WTC11 (cell line): ENCODE data around the gene CENPE. TPM values are rescaled to one million over a fixed set of nuclear protein-coding genes. Genes with fewer than 3 reads are reported as not detected.

Experiments
- ATAC-seq: fragments of 200-7000 bp; cut with Tn5 transposase; 2 replicates; pipeline ENCODE4 v1.10.0; 2021; ENCODE audit warnings: mild to moderate bottlenecking, moderate library complexity
- CTCF ChIA-PET: fragments of 300-600 bp; sonication (Branson Sonifier 250); formaldehyde crosslinking; loops from one replicate; lab custom pipeline; 2021; ENCODE audit warnings: antibody characterized with exemption; lab: Charles Lee
- POLR2A ChIA-PET: fragments of 350-600 bp; sonication (Branson Sonifier 250); formaldehyde crosslinking; loops from one replicate; lab custom pipeline; 2021; ENCODE audit warnings: antibody characterized with exemption; lab: Charles Lee
- DNase-seq: peaks from one replicate; pipeline ENCODE4 v3.0.0; 2021; ENCODE audit warnings: low spot score
- H3K27ac Mint-ChIP-seq: 2 replicates; pipeline ENCODE4 v1.8.0; 2021; ENCODE audit warnings: mixed read lengths
- H3K27me3 Mint-ChIP-seq: 2 replicates; pipeline ENCODE4 v1.8.0; 2021; ENCODE audit warnings: low read depth, mild to moderate bottlenecking, moderate library complexity, mixed read lengths
- H3K36me3 Mint-ChIP-seq: 2 replicates; pipeline ENCODE4 v1.8.0; 2021; ENCODE audit warnings: mixed read lengths
- H3K4me1 Mint-ChIP-seq: 2 replicates; pipeline ENCODE4 v1.8.0; 2022; ENCODE audit warnings: mixed read lengths
- H3K4me3 Mint-ChIP-seq: 2 replicates; pipeline ENCODE4 v1.8.0; 2021; ENCODE audit warnings: mild to moderate bottlenecking, moderate library complexity, mixed read lengths
- H3K9me3 Mint-ChIP-seq: 2 replicates; pipeline ENCODE4 v1.8.0; 2021; ENCODE audit warnings: mixed read lengths
- AR ChIP-seq: fragments of 250-450 bp; sonication (Bioruptor Pico); IDR thresholded peaks from 2 replicates; pipeline ENCODE4 v1.9.0; 2021; ENCODE audit warnings: mild to moderate bottlenecking
- ATF1 ChIP-seq: sonication (generic); formaldehyde crosslinking; IDR thresholded peaks from 2 replicates; pipeline ENCODE4 v1.8.1; 2023; ENCODE audit warnings: mild to moderate bottlenecking, moderate library complexity, missing genetic modification reagents
- CREM ChIP-seq: sonication (generic); formaldehyde crosslinking; IDR thresholded peaks from 2 replicates; pipeline ENCODE4 v1.8.1; 2022; ENCODE audit warnings: mild to moderate bottlenecking, missing genetic modification reagents, moderate library complexity
- EMX1 ChIP-seq: fragments of 250-450 bp; sonication (Bioruptor Pico); IDR thresholded peaks from 2 replicates; pipeline ENCODE4 v1.8.0; 2021; ENCODE audit warnings: mild to moderate bottlenecking
- HMGA2 ChIP-seq: fragments of 250-450 bp; sonication (Bioruptor Pico); IDR thresholded peaks from 2 replicates; pipeline ENCODE4 v1.4.0; 2021; ENCODE audit warnings: mild to moderate bottlenecking, moderate library complexity
- MAX ChIP-seq: sonication (generic); formaldehyde crosslinking; IDR thresholded peaks from 2 replicates; pipeline ENCODE4 v1.8.0; 2022; ENCODE audit warnings: mild to moderate bottlenecking, missing genetic modification reagents
- NR1H2 ChIP-seq: sonication (generic); formaldehyde crosslinking; IDR thresholded peaks from 2 replicates; pipeline ENCODE4 v1.9.0; 2021; ENCODE audit warnings: mild to moderate bottlenecking, moderate library complexity, missing genetic modification reagents
- OVOL2 ChIP-seq: fragments of 250-450 bp; sonication (Bioruptor Pico); IDR thresholded peaks from 2 replicates; pipeline ENCODE4 v1.9.0; 2021; ENCODE audit warnings: mild to moderate bottlenecking, borderline replicate concordance
- ZBTB21 ChIP-seq: sonication (generic); formaldehyde crosslinking; IDR thresholded peaks from 2 replicates; pipeline ENCODE4 v1.8.1; 2023; ENCODE audit warnings: mild to moderate bottlenecking, missing genetic modification reagents, borderline replicate concordance
- ZMAT4 ChIP-seq: fragments of 250-450 bp; sonication (Bioruptor Pico); IDR thresholded peaks from 2 replicates; pipeline ENCODE4 v1.9.0; 2021; ENCODE audit warnings: mild to moderate bottlenecking
- ZNF423 ChIP-seq: fragments of 250-450 bp; sonication (Bioruptor Pico); IDR thresholded peaks from 2 replicates; pipeline ENCODE4 v2.1.2; 2022; ENCODE audit warnings: mild to moderate bottlenecking, moderate library complexity
- ZNF512 ChIP-seq: sonication (generic); formaldehyde crosslinking; IDR thresholded peaks from 2 replicates; pipeline ENCODE4 v1.8.1; 2022; ENCODE audit warnings: missing genetic modification reagents, borderline replicate concordance
- total RNA-seq: library from RNA; stranded (reverse); gene quantifications from 3 replicates; pipeline ENCODE4 v1.2.3, GENCODE V29; 2021
- TF ChIP-seq, protein P1 (sequence below): fragments of 250-450 bp; sonication (Bioruptor Pico); conservative IDR thresholded peaks from 2 replicates; pipeline ENCODE4 v1.9.0; 2021; ENCODE audit warnings: mild to moderate bottlenecking
- TF ChIP-seq, protein P2 (sequence below): sonication (generic); formaldehyde crosslinking; IDR thresholded peaks from 2 replicates; pipeline ENCODE4 v1.8.1; 2022; ENCODE audit warnings: low read depth, missing genetic modification reagents, borderline replicate concordance
- TF ChIP-seq, protein P3 (sequence below): fragments of 250-450 bp; sonication (Bioruptor Pico); IDR thresholded peaks from 2 replicates; pipeline ENCODE4 v1.9.0; 2021; ENCODE audit warnings: moderate library complexity, mild to moderate bottlenecking, inconsistent platforms, borderline replicate concordance
- TF ChIP-seq, protein P4 (sequence below): sonication (generic); formaldehyde crosslinking; IDR thresholded peaks from 2 replicates; pipeline ENCODE4 v1.8.0; 2023; ENCODE audit warnings: missing genetic modification reagents

The CENPE gene
- total RNA-seq, 1 experiment from 2014 or later, result 46.6 TPM

GRCh38 chr4:103074744-103075434 lies 123.3 kb downstream of the CENPE start (continued):
- TF ChIP-seq, protein P1, sequence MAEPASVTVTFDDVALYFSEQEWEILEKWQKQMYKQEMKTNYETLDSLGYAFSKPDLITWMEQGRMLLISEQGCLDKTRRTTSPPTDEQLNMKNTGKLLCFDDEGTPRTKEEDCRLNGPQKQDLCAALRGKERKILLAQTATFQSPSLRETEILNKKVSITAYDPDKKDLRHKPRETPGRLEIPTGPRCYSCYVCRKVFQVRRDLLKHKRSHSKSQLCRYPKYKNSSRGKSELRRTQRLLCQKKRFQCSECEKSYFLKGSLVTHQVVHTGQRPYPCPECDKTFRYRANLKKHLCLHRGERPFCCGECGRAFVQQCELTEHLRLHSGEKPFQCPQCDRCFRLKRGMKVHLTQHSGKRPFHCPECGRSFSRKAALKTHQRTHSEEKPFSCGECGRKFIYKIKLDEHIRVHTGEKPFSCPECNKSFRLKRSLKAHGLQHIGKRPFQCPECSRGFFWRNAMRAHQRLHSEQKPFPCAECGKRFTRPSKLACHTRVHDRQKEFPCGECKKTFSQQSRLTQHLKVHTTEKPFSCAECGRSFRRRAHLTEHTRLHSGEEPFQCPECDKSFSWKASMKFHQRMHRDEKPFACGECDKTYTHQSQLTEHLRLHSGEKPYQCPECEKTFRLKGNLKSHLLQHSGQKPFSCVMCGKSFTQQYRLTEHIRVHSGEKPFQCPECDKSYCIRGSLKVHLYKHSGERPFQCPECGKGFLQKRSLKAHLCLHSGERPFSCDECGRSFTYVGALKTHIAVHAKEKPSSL (CRISPR knock-in tag), result no peak

GRCh38 chr4:103073792-103074438 lies 124.2 kb downstream of the CENPE start:
- POLR2A ChIA-PET, result no interaction called here
- no peak overlapping the region for H3K27ac Mint-ChIP-seq
- no peak for DNase-seq
- peaks cover 23% of the 10 kb centered on the region for H3K4me1 Mint-ChIP-seq
- no peak for ATAC-seq
- no peaks in the 10 kb centered on the region for H3K36me3 Mint-ChIP-seq
- no peaks in the 10 kb centered on the region for H3K9me3 Mint-ChIP-seq
- CTCF ChIA-PET, result interaction anchor here (1.5 kb wide), 1 partner anchor 26 kb away, joined by 4 read pairs; no protein-coding TSS in a partner anchor
- peaks cover 41% of the 10 kb centered on the region for H3K27me3 Mint-ChIP-seq
- TF ChIP-seq ZMAT4 (CRISPR knock-in tag), result no peak
- TF ChIP-seq ZBTB21 (CRISPR knock-in tag), result no peak
- TF ChIP-seq OVOL2 (CRISPR knock-in tag), result no peak
- no peak for TF ChIP-seq CREM
- TF ChIP-seq ATF1 (CRISPR knock-in tag), result no peak
- TF ChIP-seq, all 79 proteins: peak for 0
- no peak overlapping the region for H3K4me3 Mint-ChIP-seq

GRCh38 chr4:103067841-103068547 lies 130.1 kb downstream of the CENPE start:
- TF ChIP-seq NR1H2 (CRISPR knock-in tag), result no peak
- TF ChIP-seq MAX (CRISPR knock-in tag), result no peak
- no peak for TF ChIP-seq ZMAT4 (CRISPR knock-in tag)
- TF ChIP-seq, protein P2, sequence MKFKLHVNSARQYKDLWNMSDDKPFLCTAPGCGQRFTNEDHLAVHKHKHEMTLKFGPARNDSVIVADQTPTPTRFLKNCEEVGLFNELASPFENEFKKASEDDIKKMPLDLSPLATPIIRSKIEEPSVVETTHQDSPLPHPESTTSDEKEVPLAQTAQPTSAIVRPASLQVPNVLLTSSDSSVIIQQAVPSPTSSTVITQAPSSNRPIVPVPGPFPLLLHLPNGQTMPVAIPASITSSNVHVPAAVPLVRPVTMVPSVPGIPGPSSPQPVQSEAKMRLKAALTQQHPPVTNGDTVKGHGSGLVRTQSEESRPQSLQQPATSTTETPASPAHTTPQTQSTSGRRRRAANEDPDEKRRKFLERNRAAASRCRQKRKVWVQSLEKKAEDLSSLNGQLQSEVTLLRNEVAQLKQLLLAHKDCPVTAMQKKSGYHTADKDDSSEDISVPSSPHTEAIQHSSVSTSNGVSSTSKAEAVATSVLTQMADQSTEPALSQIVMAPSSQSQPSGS (CRISPR knock-in tag), result no peak
- TF ChIP-seq, protein P3, sequence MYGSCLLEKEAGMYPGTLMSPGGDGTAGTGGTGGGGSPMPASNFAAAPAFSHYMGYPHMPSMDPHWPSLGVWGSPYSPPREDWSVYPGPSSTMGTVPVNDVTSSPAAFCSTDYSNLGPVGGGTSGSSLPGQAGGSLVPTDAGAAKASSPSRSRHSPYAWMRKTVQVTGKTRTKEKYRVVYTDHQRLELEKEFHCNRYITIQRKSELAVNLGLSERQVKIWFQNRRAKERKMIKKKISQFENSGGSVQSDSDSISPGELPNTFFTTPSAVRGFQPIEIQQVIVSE (CRISPR knock-in tag), result no peak
- no peak for TF ChIP-seq ZNF512 (CRISPR knock-in tag)
- no peak for TF ChIP-seq HMGA2 (CRISPR knock-in tag)
- no peak for TF ChIP-seq AR
- TF ChIP-seq ZNF423 (CRISPR knock-in tag), result no peak
- TF ChIP-seq EMX1 (CRISPR knock-in tag), result no peak
- TF ChIP-seq, protein P4, sequence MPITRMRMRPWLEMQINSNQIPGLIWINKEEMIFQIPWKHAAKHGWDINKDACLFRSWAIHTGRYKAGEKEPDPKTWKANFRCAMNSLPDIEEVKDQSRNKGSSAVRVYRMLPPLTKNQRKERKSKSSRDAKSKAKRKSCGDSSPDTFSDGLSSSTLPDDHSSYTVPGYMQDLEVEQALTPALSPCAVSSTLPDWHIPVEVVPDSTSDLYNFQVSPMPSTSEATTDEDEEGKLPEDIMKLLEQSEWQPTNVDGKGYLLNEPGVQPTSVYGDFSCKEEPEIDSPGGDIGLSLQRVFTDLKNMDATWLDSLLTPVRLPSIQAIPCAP (CRISPR knock-in tag), result no peak
- H3K4me1 Mint-ChIP-seq, result peaks cover 11% of the 10 kb centered on the region
- ChIA-PET CTCF (no interaction called here), POLR2A (no interaction called here)
- H3K36me3 Mint-ChIP-seq, result no peaks in the 10 kb centered on the region
- no peaks in the 10 kb centered on the region for H3K9me3 Mint-ChIP-seq
- DNase-seq, result no peak
- no peak overlapping the region for H3K27ac Mint-ChIP-seq
- no peaks in the 10 kb centered on the region; the same call in 1 of the 2 replicates for H3K27me3 Mint-ChIP-seq
- ATAC-seq, result no peak
- H3K4me3 Mint-ChIP-seq, result no peak overlapping the region
